Left lung (tissue), 10 donors: ENCODE data around the gene MPEG1. TPM values are rescaled to one million over a fixed set of nuclear protein-coding genes. Genes with fewer than 3 reads are reported as not detected.

ENCODE experiments used
- ATAC-seq: fragments of 200-7000 bp; cut with Tn5 transposase; one replicate; pipeline ENCODE4 v1.9.1; 2020; ENCODE audit warnings: moderate library complexity
- DNase-seq, 4 donors: peaks; one replicate each; pipeline ENCODE4 v3.0.0-alpha.2; 2013 to 2020
- H3K27ac ChIP-seq, 2 donors: fragments of 200-600 bp; sonication (generic) in 1 of 2; one replicate each; pipeline versions ENCODE4 v1.5.0 to v1.8.0; 2020 to 2021
- H3K27me3 ChIP-seq, 2 donors: fragments of 200-600 bp; sonication (generic) in 1 of 2; one replicate each; pipeline versions ENCODE4 v1.5.0 to v1.8.0; 2020 to 2021
- H3K36me3 ChIP-seq, 2 donors: fragments of 200-600 bp; sonication (generic) in 1 of 2; one replicate each; pipeline versions ENCODE4 v1.5.0 to v1.8.0; 2020 to 2021
- H3K4me1 ChIP-seq, 2 donors: fragments of 200-600 bp; one replicate each; pipeline ENCODE4 v1.8.0; 2021
- H3K4me3 ChIP-seq, 2 donors: fragments of 200-600 bp; sonication (generic) in 1 of 2; one replicate each; pipeline versions ENCODE4 v1.5.0 to v1.8.0; 2020 to 2021; ENCODE audit warnings: mild to moderate bottlenecking in 1 of 2
- H3K9me3 ChIP-seq, 2 donors: fragments of 200-600 bp; sonication (generic) in 1 of 2; one replicate each; pipeline versions ENCODE4 v1.5.0 to v1.8.0; 2020 to 2021
- intact Hi-C, 2 donors: fragments of 100-400 bp; cut with DNase I; formaldehyde crosslinking; loops; one replicate each; pipeline versions ENCODE4 v1.11.2 to v1.14.2; 2022
- polyA plus RNA-seq, 6 donors: library from polyadenylated mRNA; unstranded; fragments of 120-200 nt; gene quantifications; one replicate each; pipeline ENCODE4 v1.2.1, GENCODE V29; 2013; ENCODE audit not compliant: insufficient read length in 6 of 6
- total RNA-seq, 2 donors: library from RNA; stranded (reverse); fragmentation: NEBNext Ultra II Directional; extraction: Animal tissue kit (Norgen Biotek cat#: 25700); gene quantifications; one replicate each; pipeline ENCODE4 v1.2.1, GENCODE V29; 2021
- TF ChIP-seq, protein P1 (sequence below), 2 donors: fragments of 200-600 bp; sonication (generic) in 1 of 2; IDR thresholded peaks; one replicate each; pipeline versions ENCODE4 v1.5.0 to v1.8.0; 2021; ENCODE audit warnings: antibody characterized with exemption in 2 of 2
- donor health status: DM: no; HTN: yes; CAD: no.
- donor health status: DM: no; HTN: no; CAD: no.

The MPEG1 gene
- total and polyA plus RNA-seq, 8 donors, result 12.3 to 68.7 (median 15.8) TPM

GRCh38 chr11:59179121-59179520 lies 33.6 kb downstream of the MPEG1 start:
- TF ChIP-seq, protein P1, sequence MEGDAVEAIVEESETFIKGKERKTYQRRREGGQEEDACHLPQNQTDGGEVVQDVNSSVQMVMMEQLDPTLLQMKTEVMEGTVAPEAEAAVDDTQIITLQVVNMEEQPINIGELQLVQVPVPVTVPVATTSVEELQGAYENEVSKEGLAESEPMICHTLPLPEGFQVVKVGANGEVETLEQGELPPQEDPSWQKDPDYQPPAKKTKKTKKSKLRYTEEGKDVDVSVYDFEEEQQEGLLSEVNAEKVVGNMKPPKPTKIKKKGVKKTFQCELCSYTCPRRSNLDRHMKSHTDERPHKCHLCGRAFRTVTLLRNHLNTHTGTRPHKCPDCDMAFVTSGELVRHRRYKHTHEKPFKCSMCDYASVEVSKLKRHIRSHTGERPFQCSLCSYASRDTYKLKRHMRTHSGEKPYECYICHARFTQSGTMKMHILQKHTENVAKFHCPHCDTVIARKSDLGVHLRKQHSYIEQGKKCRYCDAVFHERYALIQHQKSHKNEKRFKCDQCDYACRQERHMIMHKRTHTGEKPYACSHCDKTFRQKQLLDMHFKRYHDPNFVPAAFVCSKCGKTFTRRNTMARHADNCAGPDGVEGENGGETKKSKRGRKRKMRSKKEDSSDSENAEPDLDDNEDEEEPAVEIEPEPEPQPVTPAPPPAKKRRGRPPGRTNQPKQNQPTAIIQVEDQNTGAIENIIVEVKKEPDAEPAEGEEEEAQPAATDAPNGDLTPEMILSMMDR (IDR thresholded peaks at IDR 0.05), result no peak
- Histone ChIP-seq H3K9me3 (no peaks in the 10 kb centered on the region), H3K4me1 (peaks cover 11 to 15% of the 10 kb centered on the region in 2 donors), H3K27me3 (no peaks in the 10 kb centered on the region), H3K36me3 (peaks cover 0 to 13% of the 10 kb centered on the region in 2 donors), H3K4me3 (no peak overlapping the region), H3K27ac (no peak overlapping the region)
- DNase-seq (no peak), ATAC-seq (no peak)
- intact Hi-C loops, result no loop called here

- DNase-seq (no peak), ATAC-seq (peak; percentile 33)
- Histone ChIP-seq H3K27ac (no peak overlapping the region), H3K9me3 (no peaks in the 10 kb centered on the region), H3K27me3 (peaks cover 0 to 7% of the 10 kb centered on the region in 2 donors), H3K36me3 (peaks cover 0 to 13% of the 10 kb centered on the region in 2 donors), H3K4me3 (no peak overlapping the region), H3K4me1 (peaks cover 4 to 16% of the 10 kb centered on the region in 2 donors)
- TF ChIP-seq, protein P1 (IDR thresholded peaks at IDR 0.05), result no peak
- intact Hi-C loops, result no loop called here
These were observed 34.3 kb downstream of the MPEG1 start for GRCh38 chr11:59178402-59178801.

DNA sequence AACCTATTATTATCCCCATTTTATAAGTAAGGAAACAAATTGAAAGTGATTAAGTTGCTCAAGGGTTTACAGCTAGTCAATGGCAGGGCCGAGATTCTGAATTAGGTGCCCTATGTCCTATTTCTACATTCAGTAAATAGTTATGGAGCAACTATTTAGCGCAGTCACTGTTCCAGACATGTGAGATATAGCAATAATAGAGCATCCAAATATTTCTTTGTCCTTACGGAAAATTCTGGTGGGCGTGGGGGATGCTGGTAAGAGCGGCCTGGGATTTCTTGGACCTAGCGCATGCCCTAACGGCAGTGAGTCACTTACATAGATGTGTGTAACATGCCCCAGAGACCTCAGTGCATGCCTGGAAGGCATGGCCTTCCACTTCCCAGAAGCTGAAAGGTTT lies 36.4 kb downstream of the MPEG1 start:
- intact Hi-C loops, result no loop called here
- H3K4me1 ChIP-seq, result peaks cover 3 to 29% of the 10 kb centered on the region in 2 donors

GRCh38 chr11:59175091-59175501 lies 37.6 kb downstream of the MPEG1 start:
- Histone ChIP-seq H3K27me3 (peaks cover 0 to 18% of the 10 kb centered on the region in 2 donors), H3K36me3 (no peaks in the 10 kb centered on the region), H3K9me3 (no peaks in the 10 kb centered on the region), H3K27ac (peak overlapping the region; percentile 57), H3K4me1 (peaks cover 3 to 31% of the 10 kb centered on the region in 2 donors), H3K4me3 (no peak overlapping the region)
- ATAC-seq, result peak; percentile 33
- TF ChIP-seq, protein P1 (IDR thresholded peaks at IDR 0.05), result no peak
- peak in 1 of 4 donors; percentile 69 for DNase-seq
- intact Hi-C loops, result no loop called here

More for the DNA sequence above, 36.4 kb downstream of the MPEG1 start:
- H3K36me3 ChIP-seq, result no peaks in the 10 kb centered on the region
- peaks cover 0 to 18% of the 10 kb centered on the region in 2 donors for H3K27me3 ChIP-seq
- H3K9me3 ChIP-seq, result no peaks in the 10 kb centered on the region
- ATAC-seq (no peak), DNase-seq (no peak)
- no peak overlapping the region for H3K4me3 ChIP-seq
- no peak overlapping the region for H3K27ac ChIP-seq
- TF ChIP-seq, protein P1 (IDR thresholded peaks at IDR 0.05), result no peak

DNA sequence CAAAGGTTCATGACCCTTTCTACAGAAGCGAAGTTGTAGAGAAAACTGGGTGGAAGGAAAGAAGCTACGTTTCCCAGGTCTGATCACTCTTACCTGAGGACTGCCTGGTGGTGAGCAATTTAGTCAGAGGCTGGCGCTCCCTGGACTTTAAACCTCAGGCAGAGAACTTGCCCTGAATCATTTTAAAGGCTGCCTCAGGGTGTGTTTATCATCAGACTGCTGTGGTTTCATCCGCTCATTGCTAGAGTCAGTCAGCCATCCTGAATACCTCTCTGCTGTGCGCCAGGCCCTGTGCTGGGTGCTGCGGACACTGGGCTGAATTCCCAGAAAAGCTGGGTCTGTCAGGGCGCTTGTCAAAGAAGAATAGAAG lies 38.1 kb downstream of the MPEG1 start:
- Histone ChIP-seq H3K4me3 (no peak overlapping the region), H3K4me1 (peaks cover 3 to 31% of the 10 kb centered on the region in 2 donors), H3K9me3 (no peaks in the 10 kb centered on the region), H3K27ac (peak overlapping the region; percentile 57), H3K36me3 (no peaks in the 10 kb centered on the region), H3K27me3 (peaks cover 0 to 18% of the 10 kb centered on the region in 2 donors)
- no peak for DNase-seq
- intact Hi-C loops, result loop anchor here in 1 of 2 donors (5.0 kb wide), 1 partner anchor 33 kb away; no protein-coding TSS in a partner anchor
- TF ChIP-seq, protein P1 (IDR thresholded peaks at IDR 0.05), result no peak
- ATAC-seq, result no peak
